Adipocyte (in vitro differentiated cells): ENCODE measurements around the gene ENTPD1.

Source experiments
- DNase-seq: peaks from one replicate; pipeline ENCODE4 v3.0.0-alpha.2; 2015; ENCODE audit warnings: low read depth
- H3K27me3 ChIP-seq: replicated peaks from 2 replicates; pipeline ENCODE4 v1.7.0; 2013; ENCODE audit warnings: mild to moderate bottlenecking, low read length, moderate library complexity; ENCODE audit not compliant: control insufficient read depth, insufficient read depth
- H3K36me3 ChIP-seq: 2 replicates; pipeline ENCODE4 v1.7.0; 2013; ENCODE audit warnings: low read length, mild to moderate bottlenecking, moderate library complexity; ENCODE audit not compliant: control insufficient read depth, insufficient read depth, severe bottlenecking
- H3K4me1 ChIP-seq: 2 replicates; pipeline ENCODE4 v1.7.0; 2013; ENCODE audit warnings: mild to moderate bottlenecking, low read length, moderate library complexity; ENCODE audit not compliant: control insufficient read depth, insufficient read depth
- H3K4me3 ChIP-seq: 2 replicates; pipeline ENCODE4 v1.7.0; 2013; ENCODE audit warnings: mild to moderate bottlenecking, low read length, moderate library complexity
- H3K9ac ChIP-seq: 2 replicates; pipeline ENCODE4 v1.7.0; 2013; ENCODE audit warnings: mild to moderate bottlenecking, low read length, moderate library complexity
- H3K9me3 ChIP-seq: 2 replicates; pipeline ENCODE4 v1.7.0; 2013; ENCODE audit warnings: mild to moderate bottlenecking, low read length, moderate library complexity; ENCODE audit not compliant: control insufficient read depth

ENTPD1 gene

GRCh38 chr10:95818668-95819067 is 62.7 kb downstream of the ENTPD1 start:
- peak; percentile 71 for DNase-seq
- H3K27me3 ChIP-seq, result peaks cover 3% of the 10 kb centered on the region
- no peak overlapping the region for H3K9ac ChIP-seq
- no peaks in the 10 kb centered on the region for H3K36me3 ChIP-seq
- peaks cover 2% of the 10 kb centered on the region for H3K4me1 ChIP-seq
- no peak overlapping the region for H3K4me3 ChIP-seq
- H3K9me3 ChIP-seq, result no peaks in the 10 kb centered on the region

- no peak overlapping the region for H3K9ac ChIP-seq
- H3K9me3 ChIP-seq, result no peaks in the 10 kb centered on the region
- peak; percentile 46 for DNase-seq
- H3K4me3 ChIP-seq, result no peak overlapping the region
- peaks cover 3% of the 10 kb centered on the region for H3K27me3 ChIP-seq
- H3K36me3 ChIP-seq, result no peaks in the 10 kb centered on the region
- no peaks in the 10 kb centered on the region for H3K4me1 ChIP-seq
These were observed 63.8 kb downstream of the ENTPD1 start for GRCh38 chr10:95819620-95820329.

- Histone ChIP-seq H3K4me3 (no peak overlapping the region), H3K9ac (no peak overlapping the region), H3K36me3 (no peaks in the 10 kb centered on the region), H3K27me3 (peaks cover 3% of the 10 kb centered on the region), H3K9me3 (no peaks in the 10 kb centered on the region), H3K4me1 (no peaks in the 10 kb centered on the region)
- no peak for DNase-seq
These were observed 64.4 kb downstream of the ENTPD1 start for GRCh38 chr10:95820363-95820762.

GRCh38 chr10:95821720-95822119 is 65.8 kb downstream of the ENTPD1 start:
- Histone ChIP-seq H3K4me3 (no peak overlapping the region), H3K9ac (no peak overlapping the region), H3K27me3 (no peaks in the 10 kb centered on the region), H3K36me3 (no peaks in the 10 kb centered on the region), H3K4me1 (no peaks in the 10 kb centered on the region), H3K9me3 (no peaks in the 10 kb centered on the region)
- no peak for DNase-seq

- no peaks in the 10 kb centered on the region for H3K9me3 ChIP-seq
- H3K27me3 ChIP-seq, result no peaks in the 10 kb centered on the region
- no peak overlapping the region for H3K9ac ChIP-seq
- H3K36me3 ChIP-seq, result no peaks in the 10 kb centered on the region
- no peak for DNase-seq
- no peaks in the 10 kb centered on the region for H3K4me1 ChIP-seq
- H3K4me3 ChIP-seq, result no peak overlapping the region
These were observed 74.1 kb downstream of the ENTPD1 start for GRCh38 chr10:95830044-95830443.

GRCh38 chr10:95831076-95831475 is 75.1 kb downstream of the ENTPD1 start:
- H3K27me3 ChIP-seq, result no peaks in the 10 kb centered on the region
- DNase-seq, result no peak
- no peak overlapping the region for H3K4me3 ChIP-seq
- no peaks in the 10 kb centered on the region for H3K36me3 ChIP-seq
- H3K4me1 ChIP-seq, result no peaks in the 10 kb centered on the region
- no peak overlapping the region for H3K9ac ChIP-seq
- no peaks in the 10 kb centered on the region for H3K9me3 ChIP-seq

GRCh38 chr10:95831515-95831914 is 75.6 kb downstream of the ENTPD1 start:
- no peaks in the 10 kb centered on the region for H3K9me3 ChIP-seq
- no peaks in the 10 kb centered on the region for H3K27me3 ChIP-seq
- no peak for DNase-seq
- H3K4me3 ChIP-seq, result no peak overlapping the region
- no peak overlapping the region for H3K9ac ChIP-seq
- no peaks in the 10 kb centered on the region for H3K36me3 ChIP-seq
- no peaks in the 10 kb centered on the region for H3K4me1 ChIP-seq

GRCh38 chr10:95832216-95833041 is 76.5 kb downstream of the ENTPD1 start:
- no peaks in the 10 kb centered on the region for H3K9me3 ChIP-seq
- no peaks in the 10 kb centered on the region for H3K27me3 ChIP-seq
- no peak overlapping the region for H3K4me3 ChIP-seq
- no peak overlapping the region for H3K9ac ChIP-seq
- DNase-seq, result no peak
- no peaks in the 10 kb centered on the region for H3K36me3 ChIP-seq
- no peaks in the 10 kb centered on the region for H3K4me1 ChIP-seq

- Histone ChIP-seq H3K27me3 (no peaks in the 10 kb centered on the region), H3K4me1 (no peaks in the 10 kb centered on the region), H3K36me3 (no peaks in the 10 kb centered on the region), H3K9ac (no peak overlapping the region), H3K4me3 (no peak overlapping the region), H3K9me3 (no peaks in the 10 kb centered on the region)
- peak; percentile 13 for DNase-seq
These were observed 77.2 kb downstream of the ENTPD1 start for GRCh38 chr10:95833042-95833610.

GRCh38 chr10:95834406-95834805 is 78.4 kb downstream of the ENTPD1 start:
- Histone ChIP-seq H3K4me1 (no peaks in the 10 kb centered on the region), H3K9ac (no peak overlapping the region), H3K4me3 (no peak overlapping the region), H3K27me3 (no peaks in the 10 kb centered on the region), H3K9me3 (no peaks in the 10 kb centered on the region), H3K36me3 (no peaks in the 10 kb centered on the region)
- no peak for DNase-seq

GRCh38 chr10:95835149-95835860 is 79.3 kb downstream of the ENTPD1 start:
- H3K27me3 ChIP-seq, result no peaks in the 10 kb centered on the region
- no peaks in the 10 kb centered on the region for H3K4me1 ChIP-seq
- no peak for DNase-seq
- H3K9me3 ChIP-seq, result no peaks in the 10 kb centered on the region
- no peak overlapping the region for H3K9ac ChIP-seq
- H3K36me3 ChIP-seq, result no peaks in the 10 kb centered on the region
- no peak overlapping the region for H3K4me3 ChIP-seq
